Uterus (tissue), 4 donors: Measurements from ENCODE around the gene NCBP1. TPM values are rescaled to one million over a fixed set of nuclear protein-coding genes. Genes with fewer than 3 reads are reported as not detected.
"Not testable (repeated sequence)": the region's sequence is repeated elsewhere in the genome, so short reads cannot be mapped to it uniquely, and the experiment has no call there.

Source experiments
- DNase-seq, 2 donors: peaks; one replicate each; pipeline ENCODE4 v3.0.0-alpha.2; 2019 to 2020
- H3K27ac ChIP-seq, 2 donors: fragments of 200-600 bp; sonication (generic); 1 replicate in 1 of 2; 2 replicates in 1 of 2; pipeline ENCODE4 v1.5.1; 2016 to 2018
- H3K27me3 ChIP-seq, 2 donors: fragments of 200-600 bp; sonication (generic); one replicate each; pipeline ENCODE4 v1.5.1; 2018 to 2019; ENCODE audit warnings: control low read depth in 1 of 2
- H3K36me3 ChIP-seq, 2 donors: fragments of 200-600 bp; sonication (generic); one replicate each; pipeline ENCODE4 v1.5.1; 2019; ENCODE audit warnings: control low read depth in 1 of 2
- H3K4me1 ChIP-seq, 2 donors: fragments of 200-600 bp; sonication (generic); one replicate each; pipeline ENCODE4 v1.5.1; 2018 to 2019; ENCODE audit warnings: control low read depth in 1 of 2
- H3K4me3 ChIP-seq, 2 donors: fragments of 200-600 bp; sonication (generic); 1 replicate in 1 of 2; 2 replicates in 1 of 2; pipeline ENCODE4 v1.5.1; 2018 to 2019; ENCODE audit warnings: mild to moderate bottlenecking in 1 of 2
- H3K9me3 ChIP-seq, 2 donors: fragments of 200-600 bp; sonication (generic); one replicate each; pipeline ENCODE4 v1.5.1; 2019; ENCODE audit warnings: control low read depth in 1 of 2
- POLR2A ChIP-seq, 2 donors: fragments of 450-650 bp; IDR thresholded peaks; one replicate each; pipeline ENCODE4 v1.6.1; 2016; ENCODE audit warnings: antibody characterized with exemption in 2 of 2, mild to moderate bottlenecking in 1 of 2, moderate library complexity in 1 of 2
- intact Hi-C: fragments of 100-400 bp; cut with DNase I; formaldehyde crosslinking; loops from one replicate; pipeline ENCODE4 v1.15.1; 2023; ENCODE audit warnings: low total_unique reads
- total RNA-seq, 4 donors: library from RNA; depleted of rRNA in 3 of 4; stranded (reverse); fragments of >200 nt in 3 of 4; gene quantifications; one replicate each; pipeline versions ENCODE4 v1.1.0 to v1.2.4, GENCODE V29; 2014 to 2023
- TF ChIP-seq, protein P1 (sequence below), 4 experiments: fragments of 200-600 bp in 2 of 4; fragments of 450-650 bp in 2 of 4; sonication (generic) in 2 of 4; IDR thresholded peaks; one replicate each; pipeline ENCODE4 v1.5.1; 2016 to 2019; ENCODE audit warnings: antibody characterized with exemption in 4 of 4, mild to moderate bottlenecking in 2 of 4, moderate library complexity in 1 of 4
- donor health status: DM: yes; HTN: yes; CAD: no.

NCBP1 gene
- total RNA-seq, 4 donors from 2014 or later: 3.5 to 47.6 (median 24.0) TPM

DNA sequence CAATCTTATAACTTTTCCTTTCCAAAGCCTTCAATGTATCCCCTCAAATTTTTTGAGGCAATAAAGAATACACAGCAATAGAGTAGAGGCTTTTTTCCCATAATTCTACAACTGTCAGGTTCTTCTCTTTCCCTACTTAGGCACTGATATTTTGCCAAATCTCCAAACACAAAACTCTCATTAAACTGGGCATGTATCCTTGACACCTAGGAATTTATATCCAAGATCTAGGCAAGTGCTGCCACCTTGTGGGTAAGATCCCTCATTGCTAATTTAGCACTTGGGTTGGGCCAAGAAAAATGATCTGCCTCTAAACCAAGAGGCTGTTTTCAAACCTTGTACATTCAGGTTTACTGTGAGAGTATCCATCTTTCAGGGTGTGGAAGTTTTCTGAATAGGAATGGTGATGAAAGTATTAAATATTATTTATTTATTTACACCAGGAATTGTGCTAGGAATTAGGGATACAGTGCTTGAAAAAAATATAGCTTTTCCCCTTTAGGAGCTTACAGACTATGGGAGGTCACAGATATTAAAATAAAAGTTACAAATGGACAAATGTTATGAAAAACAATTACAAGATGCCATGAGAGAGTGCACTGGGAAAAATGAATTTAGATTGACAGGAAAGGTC, 18.1 kb upstream of the NCBP1 start:
- intact Hi-C loops: loop anchor here (5.0 kb wide), 1 partner anchor 148 kb away; no protein-coding TSS in a partner anchor
- H3K27ac ChIP-seq: no peak overlapping the region
- no peak overlapping the region for H3K4me3 ChIP-seq
- no peaks in the 10 kb centered on the region for H3K36me3 ChIP-seq
- H3K9me3 ChIP-seq: no peaks in the 10 kb centered on the region
- H3K4me1 ChIP-seq: no peaks in the 10 kb centered on the region
- H3K27me3 ChIP-seq: no peaks in the 10 kb centered on the region
- TF ChIP-seq, protein P1, sequence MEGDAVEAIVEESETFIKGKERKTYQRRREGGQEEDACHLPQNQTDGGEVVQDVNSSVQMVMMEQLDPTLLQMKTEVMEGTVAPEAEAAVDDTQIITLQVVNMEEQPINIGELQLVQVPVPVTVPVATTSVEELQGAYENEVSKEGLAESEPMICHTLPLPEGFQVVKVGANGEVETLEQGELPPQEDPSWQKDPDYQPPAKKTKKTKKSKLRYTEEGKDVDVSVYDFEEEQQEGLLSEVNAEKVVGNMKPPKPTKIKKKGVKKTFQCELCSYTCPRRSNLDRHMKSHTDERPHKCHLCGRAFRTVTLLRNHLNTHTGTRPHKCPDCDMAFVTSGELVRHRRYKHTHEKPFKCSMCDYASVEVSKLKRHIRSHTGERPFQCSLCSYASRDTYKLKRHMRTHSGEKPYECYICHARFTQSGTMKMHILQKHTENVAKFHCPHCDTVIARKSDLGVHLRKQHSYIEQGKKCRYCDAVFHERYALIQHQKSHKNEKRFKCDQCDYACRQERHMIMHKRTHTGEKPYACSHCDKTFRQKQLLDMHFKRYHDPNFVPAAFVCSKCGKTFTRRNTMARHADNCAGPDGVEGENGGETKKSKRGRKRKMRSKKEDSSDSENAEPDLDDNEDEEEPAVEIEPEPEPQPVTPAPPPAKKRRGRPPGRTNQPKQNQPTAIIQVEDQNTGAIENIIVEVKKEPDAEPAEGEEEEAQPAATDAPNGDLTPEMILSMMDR (IDR thresholded peaks at IDR 0.05): peak; percentile 75 to 94 (median 83)
- TF ChIP-seq POLR2A (IDR thresholded peaks at IDR 0.05): no peak
- peak; percentile 49 to 78 for DNase-seq

- intact Hi-C loops: loop anchor here (5.0 kb wide), 1 partner anchor 151 kb away; no protein-coding TSS in a partner anchor
- no peaks in the 10 kb centered on the region for H3K36me3 ChIP-seq
- H3K4me3 ChIP-seq: no peak overlapping the region
- no peak overlapping the region for H3K27ac ChIP-seq
- H3K9me3 ChIP-seq: no peaks in the 10 kb centered on the region
- H3K4me1 ChIP-seq: no peaks in the 10 kb centered on the region
- H3K27me3 ChIP-seq: no peaks in the 10 kb centered on the region
- no peak for DNase-seq
- TF ChIP-seq, protein P1 (IDR thresholded peaks at IDR 0.05): no peak
- TF ChIP-seq POLR2A (IDR thresholded peaks at IDR 0.05): no peak
Observed at GRCh38 chr9:97617939-97618416, 15.6 kb upstream of the NCBP1 start.

- H3K4me1 ChIP-seq, H3K36me3 ChIP-seq, DNase-seq, H3K9me3 ChIP-seq, H3K27ac ChIP-seq, intact Hi-C loops, H3K4me3 ChIP-seq, H3K27me3 ChIP-seq: not testable (repeated sequence)
Observed at GRCh38 chr9:97620063-97620462, 13.6 kb upstream of the NCBP1 start.

DNA sequence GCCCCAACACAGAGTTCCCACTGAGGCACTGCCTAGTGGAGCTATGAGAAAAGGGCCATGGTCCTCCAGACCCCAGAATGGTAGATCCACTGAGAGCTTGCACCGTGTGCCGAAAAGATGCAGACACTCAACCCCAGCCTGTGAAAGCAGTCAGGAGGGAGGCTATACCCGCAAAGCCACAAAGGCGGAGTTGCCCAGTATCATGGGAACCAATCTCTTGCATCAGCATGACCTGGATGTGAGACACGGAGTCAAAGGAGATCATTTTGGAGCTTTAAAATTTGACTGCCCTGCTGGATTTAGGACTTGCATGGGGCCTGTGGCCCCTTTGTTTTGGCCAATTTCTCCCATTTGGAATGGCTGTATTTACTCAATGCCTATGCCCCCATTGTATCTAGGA, 11.1 kb upstream of the NCBP1 start:
- H3K4me1 ChIP-seq, H3K27me3 ChIP-seq, H3K36me3 ChIP-seq, H3K4me3 ChIP-seq, intact Hi-C loops, H3K27ac ChIP-seq, H3K9me3 ChIP-seq, DNase-seq: not testable (repeated sequence)

- intact Hi-C loops: no loop called here
Observed at GRCh38 chr9:97623946-97624345, 9.7 kb upstream of the NCBP1 start.

GRCh38 chr9:97625620-97626019, 8.0 kb upstream of the NCBP1 start:
- Histone ChIP-seq H3K36me3 (no peaks in the 10 kb centered on the region), H3K4me3 (no peak overlapping the region), H3K27me3 (no peaks in the 10 kb centered on the region), H3K27ac (no peak overlapping the region), H3K9me3 (no peaks in the 10 kb centered on the region), H3K4me1 (no peaks in the 10 kb centered on the region)
- TF ChIP-seq POLR2A (IDR thresholded peaks at IDR 0.05): no peak
- TF ChIP-seq, protein P1 (IDR thresholded peaks at IDR 0.05): no peak
- no peak for DNase-seq
- intact Hi-C loops: no loop called here

More at GRCh38 chr9:97623946-97624345, 9.7 kb upstream of the NCBP1 start:
- Histone ChIP-seq H3K4me3 (no peak overlapping the region), H3K9me3 (no peaks in the 10 kb centered on the region), H3K27ac (no peak overlapping the region), H3K27me3 (no peaks in the 10 kb centered on the region), H3K36me3 (no peaks in the 10 kb centered on the region), H3K4me1 (no peaks in the 10 kb centered on the region)
- TF ChIP-seq, protein P1 (IDR thresholded peaks at IDR 0.05): no peak
- no peak for TF ChIP-seq POLR2A (IDR thresholded peaks at IDR 0.05)
- DNase-seq: no peak
